ENCODE results near the gene MAST4. TPM values are rescaled to one million over a fixed set of nuclear protein-coding genes. Genes with fewer than 3 reads are reported as not detected.
"Not testable (repeated sequence)": the region's sequence is repeated elsewhere in the genome, so short reads cannot be mapped to it uniquely, and the experiment has no call there.

The MAST4 gene
- total RNA-seq, 1 experiment from 2014 or later, result 1.5 TPM

- no peak for DNase-seq (ENCODE audit: extremely low read depth, low read depth)
Measured at GRCh38 chr5:67166460-67167285, 570.5 kb downstream of the MAST4 start.

- DNase-seq (ENCODE audit: extremely low read depth, low read depth), result no peak
Measured at GRCh38 chr5:67168069-67168468, 571.9 kb downstream of the MAST4 start.

- no peak for DNase-seq (ENCODE audit: extremely low read depth, low read depth)
Measured at GRCh38 chr5:67170767-67171166, 574.6 kb downstream of the MAST4 start.

GRCh38 chr5:67173351-67173750 is 577.2 kb downstream of the MAST4 start:
- DNase-seq (ENCODE audit: extremely low read depth, low read depth), result not testable (repeated sequence)

- DNase-seq (ENCODE audit: extremely low read depth, low read depth), result no peak
Measured at GRCh38 chr5:67173959-67174358, 577.8 kb downstream of the MAST4 start.

GRCh38 chr5:67176936-67177335 is 580.7 kb downstream of the MAST4 start:
- no peak for DNase-seq (ENCODE audit: extremely low read depth, low read depth)

- DNase-seq (ENCODE audit: extremely low read depth, low read depth), result no peak
Measured at GRCh38 chr5:67178085-67178484, 581.9 kb downstream of the MAST4 start.

GRCh38 chr5:67178966-67179365 is 582.8 kb downstream of the MAST4 start:
- no peak for DNase-seq (ENCODE audit: extremely low read depth, low read depth)

GRCh38 chr5:67179697-67180361 is 583.6 kb downstream of the MAST4 start:
- DNase-seq (ENCODE audit: extremely low read depth, low read depth), result no peak

GRCh38 chr5:67181648-67182221 is 585.5 kb downstream of the MAST4 start:
- DNase-seq (ENCODE audit: extremely low read depth, low read depth), result no peak

GRCh38 chr5:67182301-67182790 is 586.2 kb downstream of the MAST4 start:
- DNase-seq (ENCODE audit: extremely low read depth, low read depth), result no peak

GRCh38 chr5:67183859-67184258 is 587.7 kb downstream of the MAST4 start:
- no peak for DNase-seq (ENCODE audit: extremely low read depth, low read depth)

GRCh38 chr5:67187006-67187715 is 591.0 kb downstream of the MAST4 start:
- no peak for DNase-seq (ENCODE audit: extremely low read depth, low read depth)

GRCh38 chr5:67188274-67189078 is 592.3 kb downstream of the MAST4 start:
- DNase-seq (ENCODE audit: extremely low read depth, low read depth), result no peak

GRCh38 chr5:67189079-67189354 is 592.8 kb downstream of the MAST4 start:
- DNase-seq (ENCODE audit: extremely low read depth, low read depth), result no peak

GRCh38 chr5:67189931-67190330 is 593.7 kb downstream of the MAST4 start:
- no peak for DNase-seq (ENCODE audit: extremely low read depth, low read depth)

- no peak for DNase-seq (ENCODE audit: extremely low read depth, low read depth)
Measured at GRCh38 chr5:67190410-67190809, 594.2 kb downstream of the MAST4 start.

- DNase-seq (ENCODE audit: extremely low read depth, low read depth), result no peak
Measured at GRCh38 chr5:67190861-67191260, 594.7 kb downstream of the MAST4 start.

- DNase-seq (ENCODE audit: extremely low read depth, low read depth), result no peak
Measured at GRCh38 chr5:67192719-67193438, 596.7 kb downstream of the MAST4 start.

GRCh38 chr5:67193439-67193807 is 597.2 kb downstream of the MAST4 start:
- no peak for DNase-seq (ENCODE audit: extremely low read depth, low read depth)
